OCI-LY7 (cell line): ENCODE results near the gene CDRT4.

Experiments
- EZH2phosphoT487 ChIP-seq: fragments of 200-600 bp; sonication (generic); IDR thresholded peaks from 2 replicates; pipeline ENCODE4 v1.6.1; 2018; ENCODE audit warnings: low read depth, borderline replicate concordance, mild to moderate bottlenecking, mixed run types, antibody characterized with exemption, low read length, moderate library complexity, mixed read lengths
- TF ChIP-seq, protein P1 (sequence below): fragments of 200-600 bp; sonication (generic); conservative IDR thresholded peaks from 2 replicates; pipeline ENCODE4 v1.5.1; 2014; ENCODE audit warnings: mild to moderate bottlenecking, antibody characterized with exemption, low read length, moderate library complexity, mixed read lengths

DNA sequence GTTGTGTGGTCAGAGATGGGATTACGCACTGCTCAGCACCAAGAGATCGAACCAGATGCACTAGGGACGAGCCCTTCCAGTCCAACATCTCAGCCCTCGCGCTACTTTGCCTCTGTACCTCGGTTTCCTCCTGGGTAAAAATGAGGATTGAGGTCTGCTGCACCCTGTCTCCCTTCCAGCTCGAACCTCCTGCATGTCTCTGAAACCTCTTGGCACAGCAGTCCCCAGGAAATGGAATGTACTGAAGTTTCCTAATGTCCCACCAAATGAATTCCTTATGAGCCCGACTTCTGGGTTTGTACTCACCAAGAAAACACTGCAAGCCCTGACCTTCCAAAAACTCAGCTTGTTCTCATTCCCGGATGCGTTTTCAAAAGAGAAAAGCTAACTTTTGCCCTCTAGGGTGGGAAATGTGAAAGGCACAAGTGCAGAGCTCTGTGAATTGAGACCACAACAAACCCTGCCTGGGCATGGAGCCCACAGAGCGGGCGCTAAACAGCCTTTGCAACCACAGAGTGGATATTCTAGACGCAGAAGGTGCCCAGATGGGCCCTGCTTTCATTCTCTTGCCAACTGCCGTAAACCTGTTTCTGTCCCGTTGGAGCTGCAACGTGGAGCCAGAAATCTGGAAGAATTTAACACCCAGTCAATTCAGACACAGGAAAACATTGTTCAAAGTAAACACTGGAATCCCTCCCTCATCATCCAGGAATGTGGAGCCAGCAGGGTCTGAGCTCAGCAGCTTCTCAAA lies 10.3 kb downstream of the CDRT4 start:
- TF ChIP-seq, protein P1, sequence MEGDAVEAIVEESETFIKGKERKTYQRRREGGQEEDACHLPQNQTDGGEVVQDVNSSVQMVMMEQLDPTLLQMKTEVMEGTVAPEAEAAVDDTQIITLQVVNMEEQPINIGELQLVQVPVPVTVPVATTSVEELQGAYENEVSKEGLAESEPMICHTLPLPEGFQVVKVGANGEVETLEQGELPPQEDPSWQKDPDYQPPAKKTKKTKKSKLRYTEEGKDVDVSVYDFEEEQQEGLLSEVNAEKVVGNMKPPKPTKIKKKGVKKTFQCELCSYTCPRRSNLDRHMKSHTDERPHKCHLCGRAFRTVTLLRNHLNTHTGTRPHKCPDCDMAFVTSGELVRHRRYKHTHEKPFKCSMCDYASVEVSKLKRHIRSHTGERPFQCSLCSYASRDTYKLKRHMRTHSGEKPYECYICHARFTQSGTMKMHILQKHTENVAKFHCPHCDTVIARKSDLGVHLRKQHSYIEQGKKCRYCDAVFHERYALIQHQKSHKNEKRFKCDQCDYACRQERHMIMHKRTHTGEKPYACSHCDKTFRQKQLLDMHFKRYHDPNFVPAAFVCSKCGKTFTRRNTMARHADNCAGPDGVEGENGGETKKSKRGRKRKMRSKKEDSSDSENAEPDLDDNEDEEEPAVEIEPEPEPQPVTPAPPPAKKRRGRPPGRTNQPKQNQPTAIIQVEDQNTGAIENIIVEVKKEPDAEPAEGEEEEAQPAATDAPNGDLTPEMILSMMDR: no peak
- no peak for TF ChIP-seq EZH2phosphoT487
